Measurements from ENCODE around the gene TMEM258. TPM values are rescaled to one million over a fixed set of nuclear protein-coding genes. Genes with fewer than 3 reads are reported as not detected.

The TMEM258 gene
- total and polyA plus RNA-seq, 9 of the 15 experiments (the other 6 are each of a cell fraction or from before 2014, with no cell fraction given) = 97.2 to 856 (median 231) TPM

DNA sequence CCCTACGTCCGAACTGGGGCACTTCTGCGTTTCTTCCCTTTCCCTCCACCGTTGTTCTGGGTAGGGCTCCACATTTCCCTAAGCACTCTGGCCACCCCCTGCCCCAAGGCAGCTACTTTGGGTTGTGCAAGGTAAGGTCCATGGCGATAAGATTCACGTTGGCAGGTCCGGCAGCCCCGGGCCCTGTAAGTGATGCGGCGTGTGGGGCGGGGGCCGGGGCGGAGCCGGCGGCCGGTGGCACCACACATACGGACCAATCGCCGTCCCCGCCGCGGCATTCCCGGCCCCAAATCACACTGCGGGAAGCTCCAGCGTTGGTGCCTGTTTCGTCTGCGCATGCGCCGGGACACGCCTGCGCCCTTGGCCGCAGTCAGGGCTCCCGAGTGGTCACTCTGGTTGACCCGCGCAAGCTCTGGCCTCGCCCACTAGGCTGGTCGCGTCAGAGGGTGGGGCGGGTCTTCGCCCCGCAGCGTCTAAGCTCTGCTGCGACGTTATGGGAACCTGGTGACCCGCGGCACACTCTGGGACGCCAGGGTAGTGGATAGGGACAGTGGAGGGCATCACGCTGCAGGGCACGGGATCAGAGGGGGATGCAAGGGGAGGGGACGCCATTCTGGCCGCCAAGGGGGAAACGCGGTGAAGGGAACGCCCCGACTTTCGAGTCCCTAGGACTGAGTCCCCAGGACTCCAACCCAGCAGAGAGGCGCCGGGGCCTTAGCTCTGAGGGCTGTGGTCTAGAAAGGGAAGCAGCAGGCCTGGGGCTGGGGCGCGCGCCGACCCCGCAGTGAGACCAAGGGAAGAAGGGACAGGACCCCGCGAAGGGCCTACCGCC lies 22.8 kb upstream of the TMEM258 start (continued):
- TF ChIP-seq, protein P1, sequence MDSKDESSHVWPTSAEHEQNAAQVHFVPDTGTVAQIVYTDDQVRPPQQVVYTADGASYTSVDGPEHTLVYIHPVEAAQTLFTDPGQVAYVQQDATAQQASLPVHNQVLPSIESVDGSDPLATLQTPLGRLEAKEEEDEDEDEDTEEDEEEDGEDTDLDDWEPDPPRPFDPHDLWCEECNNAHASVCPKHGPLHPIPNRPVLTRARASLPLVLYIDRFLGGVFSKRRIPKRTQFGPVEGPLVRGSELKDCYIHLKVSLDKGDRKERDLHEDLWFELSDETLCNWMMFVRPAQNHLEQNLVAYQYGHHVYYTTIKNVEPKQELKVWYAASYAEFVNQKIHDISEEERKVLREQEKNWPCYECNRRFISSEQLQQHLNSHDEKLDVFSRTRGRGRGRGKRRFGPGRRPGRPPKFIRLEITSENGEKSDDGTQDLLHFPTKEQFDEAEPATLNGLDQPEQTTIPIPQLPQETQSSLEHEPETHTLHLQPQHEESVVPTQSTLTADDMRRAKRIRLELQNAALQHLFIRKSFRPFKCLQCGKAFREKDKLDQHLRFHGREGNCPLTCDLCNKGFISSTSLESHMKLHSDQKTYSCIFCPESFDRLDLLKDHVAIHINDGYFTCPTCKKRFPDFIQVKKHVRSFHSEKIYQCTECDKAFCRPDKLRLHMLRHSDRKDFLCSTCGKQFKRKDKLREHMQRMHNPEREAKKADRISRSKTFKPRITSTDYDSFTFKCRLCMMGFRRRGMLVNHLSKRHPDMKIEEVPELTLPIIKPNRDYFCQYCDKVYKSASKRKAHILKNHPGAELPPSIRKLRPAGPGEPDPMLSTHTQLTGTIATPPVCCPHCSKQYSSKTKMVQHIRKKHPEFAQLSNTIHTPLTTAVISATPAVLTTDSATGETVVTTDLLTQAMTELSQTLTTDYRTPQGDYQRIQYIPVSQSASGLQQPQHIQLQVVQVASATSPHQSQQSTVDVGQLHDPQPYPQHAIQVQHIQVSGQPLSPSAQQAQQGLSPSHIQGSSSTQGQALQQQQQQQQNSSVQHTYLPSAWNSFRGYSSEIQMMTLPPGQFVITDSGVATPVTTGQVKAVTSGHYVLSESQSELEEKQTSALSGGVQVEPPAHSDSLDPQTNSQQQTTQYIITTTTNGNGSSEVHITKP (IDR thresholded peaks at IDR 0.05; ENCODE audit: partially characterized antibody) = no peak
- TF ChIP-seq ZNF583 (CRISPR knock-in tag; IDR thresholded peaks at IDR 0.05) (0 out of 2 replicates have a peak, but pooled peaks have one; percentile 16), SMAD4 (CRISPR knock-in tag; conservative IDR thresholded peaks at IDR 0.05) (peak; percentile 60), ILF3 (IDR thresholded peaks at IDR 0.05; ENCODE audit: borderline replicate concordance) (peak; percentile 53; the same call in 1 of the 2 replicates), ZNF316 (IDR thresholded peaks at IDR 0.05) (no peak), TARDBP (IDR thresholded peaks at IDR 0.05) (peak; percentile 50; the same call in 1 of the 2 replicates), ATF6 (CRISPR knock-in tag; IDR thresholded peaks at IDR 0.05) (peak; percentile 72), CTBP1 (IDR thresholded peaks at IDR 0.05; ENCODE audit: borderline replicate concordance) (peak; percentile 86), NCOA1 (IDR thresholded peaks at IDR 0.05; ENCODE audit: low read depth) (peak; percentile 5; the same call in 1 of the 2 replicates), ATF7 (IDR thresholded peaks at IDR 0.05) (peak; percentile 85), HDAC1 (IDR thresholded peaks at IDR 0.05) (peak in 1 of 2 experiments; percentile 41; a peak in 1 of 4 replicates), MTF1 (CRISPR knock-in tag; IDR thresholded peaks at IDR 0.05; ENCODE audit: borderline replicate concordance) (0 out of 2 replicates have a peak, but pooled peaks have one; percentile 2), MAZ (CRISPR knock-in tag; conservative IDR thresholded peaks at IDR 0.05 in 1 of 2, IDR thresholded peaks at IDR 0.05 in 1 of 2) (peak in 1 of 2 experiments; percentile 84; a peak in 3 of 4 replicates), PRMT5 (CRISPR knock-in tag; IDR thresholded peaks at IDR 0.05) (no peak), POLR2AphosphoS5 (IDR thresholded peaks at IDR 0.05; ENCODE audit: control insufficient read depth, insufficient read depth, low read depth, low read length) (peak; percentile 80), CHCHD3 (CRISPR knock-in tag; IDR thresholded peaks at IDR 0.05) (0 out of 2 replicates have a peak, but pooled peaks have one; percentile 67), SMARCE1 (IDR thresholded peaks at IDR 0.05) (peak; percentile 25; the same call in 1 of the 2 replicates)
- TF ChIP-seq, protein P2, sequence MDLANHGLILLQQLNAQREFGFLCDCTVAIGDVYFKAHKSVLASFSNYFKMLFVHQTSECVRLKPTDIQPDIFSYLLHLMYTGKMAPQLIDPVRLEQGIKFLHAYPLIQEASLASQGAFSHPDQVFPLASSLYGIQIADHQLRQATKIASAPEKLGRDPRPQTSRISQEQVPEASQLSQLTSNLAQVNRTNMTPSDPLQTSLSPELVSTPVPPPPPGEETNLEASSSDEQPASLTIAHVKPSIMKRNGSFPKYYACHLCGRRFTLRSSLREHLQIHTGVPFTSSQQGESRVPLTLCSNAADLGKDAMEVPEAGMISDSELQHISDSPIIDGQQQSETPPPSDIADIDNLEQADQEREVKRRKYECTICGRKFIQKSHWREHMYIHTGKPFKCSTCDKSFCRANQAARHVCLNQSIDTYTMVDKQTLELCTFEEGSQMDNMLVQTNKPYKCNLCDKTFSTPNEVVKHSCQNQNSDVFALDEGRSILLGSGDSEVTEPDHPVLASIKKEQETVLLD (IDR thresholded peaks at IDR 0.05) = peak; percentile 99
- TF ChIP-seq, protein P3, sequence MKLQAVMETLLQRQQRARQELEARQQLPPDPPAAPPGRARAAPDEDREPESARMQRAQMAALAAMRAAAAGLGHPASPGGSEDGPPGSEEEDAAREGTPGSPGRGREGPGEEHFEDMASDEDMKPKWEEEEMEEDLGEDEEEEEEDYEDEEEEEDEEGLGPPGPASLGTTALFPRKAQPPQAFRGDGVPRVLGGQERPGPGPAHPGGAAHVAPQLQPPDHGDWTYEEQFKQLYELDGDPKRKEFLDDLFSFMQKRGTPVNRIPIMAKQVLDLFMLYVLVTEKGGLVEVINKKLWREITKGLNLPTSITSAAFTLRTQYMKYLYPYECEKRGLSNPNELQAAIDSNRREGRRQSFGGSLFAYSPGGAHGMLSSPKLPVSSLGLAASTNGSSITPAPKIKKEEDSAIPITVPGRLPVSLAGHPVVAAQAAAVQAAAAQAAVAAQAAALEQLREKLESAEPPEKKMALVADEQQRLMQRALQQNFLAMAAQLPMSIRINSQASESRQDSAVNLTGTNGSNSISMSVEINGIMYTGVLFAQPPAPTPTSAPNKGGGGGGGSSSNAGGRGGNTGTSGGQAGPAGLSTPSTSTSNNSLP (IDR thresholded peaks at IDR 0.05; ENCODE audit: borderline replicate concordance, low read depth, low read length) = no peak

Measured in K562 (cell line).